ENCODE results near the gene TRAPPC10.

The TRAPPC10 gene

DNA sequence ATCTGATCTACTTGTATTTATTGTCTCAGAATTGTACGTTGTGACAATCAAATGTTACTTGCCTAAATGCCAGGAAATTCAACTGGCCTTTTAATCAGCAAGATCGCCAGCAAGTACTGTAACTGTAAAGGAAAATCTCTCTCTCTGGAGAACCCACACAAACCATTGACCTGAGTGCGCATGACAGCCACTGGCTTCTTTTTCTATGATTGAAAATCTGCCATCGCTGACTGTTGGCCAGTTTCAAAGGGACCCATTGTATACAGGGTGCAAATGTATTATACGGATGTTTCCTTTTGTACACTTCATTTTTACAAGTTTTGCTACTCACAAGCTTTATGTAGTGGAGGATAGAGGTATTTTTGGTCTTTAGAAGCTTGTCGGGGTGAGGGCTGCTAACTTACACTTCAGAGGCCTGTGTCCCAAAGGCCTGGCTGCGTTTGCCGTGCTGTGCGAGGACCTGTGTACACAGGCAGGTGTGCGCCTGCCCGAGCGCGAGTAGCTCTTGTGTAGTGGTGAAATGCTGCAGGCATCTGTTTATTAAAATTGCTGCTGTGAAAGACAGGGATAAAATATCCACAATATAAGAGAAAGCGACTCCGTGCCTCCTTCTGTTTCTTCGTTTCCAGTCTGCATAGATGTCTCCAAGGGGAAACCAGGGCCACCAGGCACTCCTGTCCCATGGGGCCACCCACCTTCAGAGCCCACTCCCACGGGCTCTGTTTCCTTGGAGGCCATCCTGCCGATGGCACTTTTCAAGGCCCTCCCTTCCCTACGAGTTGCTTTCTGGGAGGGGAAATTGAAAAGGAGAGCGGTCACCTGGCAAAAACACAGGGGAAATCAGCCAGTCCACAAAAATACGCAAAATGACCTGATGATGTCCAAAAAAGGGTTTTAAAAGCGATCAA, 25.3 kb upstream of the TRAPPC10 start:
- no peak overlapping the region for H2AFZ ChIP-seq (ENCODE audit: low read depth, low read length)
- no peak overlapping the region for H3K27ac ChIP-seq (ENCODE audit: low read length)
- H3K9me3 ChIP-seq (ENCODE audit: insufficient read depth, low read length), result no peaks in the 10 kb centered on the region
- peaks cover 4% of the 10 kb centered on the region for H3K36me3 ChIP-seq (replicated peaks; ENCODE audit: low read depth, low read length)
- H4K20me1 ChIP-seq (ENCODE audit: insufficient read depth, low read length), result no peaks in the 10 kb centered on the region
- no peaks in the 10 kb centered on the region for H3K79me2 ChIP-seq (ENCODE audit: low read length)
- no peak overlapping the region for H3K9ac ChIP-seq (ENCODE audit: low read length)
- H3K4me2 ChIP-seq (ENCODE audit: low read length), result no peak overlapping the region
- TF ChIP-seq, protein P1, sequence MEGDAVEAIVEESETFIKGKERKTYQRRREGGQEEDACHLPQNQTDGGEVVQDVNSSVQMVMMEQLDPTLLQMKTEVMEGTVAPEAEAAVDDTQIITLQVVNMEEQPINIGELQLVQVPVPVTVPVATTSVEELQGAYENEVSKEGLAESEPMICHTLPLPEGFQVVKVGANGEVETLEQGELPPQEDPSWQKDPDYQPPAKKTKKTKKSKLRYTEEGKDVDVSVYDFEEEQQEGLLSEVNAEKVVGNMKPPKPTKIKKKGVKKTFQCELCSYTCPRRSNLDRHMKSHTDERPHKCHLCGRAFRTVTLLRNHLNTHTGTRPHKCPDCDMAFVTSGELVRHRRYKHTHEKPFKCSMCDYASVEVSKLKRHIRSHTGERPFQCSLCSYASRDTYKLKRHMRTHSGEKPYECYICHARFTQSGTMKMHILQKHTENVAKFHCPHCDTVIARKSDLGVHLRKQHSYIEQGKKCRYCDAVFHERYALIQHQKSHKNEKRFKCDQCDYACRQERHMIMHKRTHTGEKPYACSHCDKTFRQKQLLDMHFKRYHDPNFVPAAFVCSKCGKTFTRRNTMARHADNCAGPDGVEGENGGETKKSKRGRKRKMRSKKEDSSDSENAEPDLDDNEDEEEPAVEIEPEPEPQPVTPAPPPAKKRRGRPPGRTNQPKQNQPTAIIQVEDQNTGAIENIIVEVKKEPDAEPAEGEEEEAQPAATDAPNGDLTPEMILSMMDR (IDR thresholded peaks at IDR 0.05; ENCODE audit: low read depth, low read length), result no peak
- TF ChIP-seq EZH2phosphoT487 (IDR thresholded peaks at IDR 0.05; ENCODE audit: low read depth), result no peak
- H3K27me3 ChIP-seq (ENCODE audit: low read depth, low read length), result no peaks in the 10 kb centered on the region
- no peaks in the 10 kb centered on the region for H3K4me1 ChIP-seq (ENCODE audit: low read length)
- H3K4me3 ChIP-seq (ENCODE audit: low read length), result no peak overlapping the region

DNA sequence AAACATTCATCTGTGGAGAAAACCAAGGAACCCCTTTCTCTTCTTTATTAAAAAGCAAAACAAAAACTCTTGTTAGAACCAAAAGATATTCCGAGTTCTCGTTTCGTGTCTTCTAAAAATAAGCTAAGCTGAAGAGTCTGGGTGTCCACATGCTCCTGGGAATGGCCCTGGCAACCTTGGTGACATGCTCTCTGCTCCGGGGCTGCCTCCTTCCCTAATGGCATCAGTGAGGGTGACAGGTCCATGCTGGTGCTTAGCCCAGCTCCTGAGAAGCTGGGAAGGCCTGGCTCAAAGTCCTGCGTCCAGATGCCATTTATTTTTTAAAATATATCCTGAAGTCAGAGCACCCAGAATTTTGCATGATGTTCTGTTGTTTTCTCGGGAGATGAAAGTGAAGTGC, 24.6 kb upstream of the TRAPPC10 start:
- no peak overlapping the region for H3K9ac ChIP-seq (ENCODE audit: low read length)
- H3K4me1 ChIP-seq (ENCODE audit: low read length), result no peaks in the 10 kb centered on the region
- H3K36me3 ChIP-seq (replicated peaks; ENCODE audit: low read depth, low read length), result no peaks in the 10 kb centered on the region
- H2AFZ ChIP-seq (ENCODE audit: low read depth, low read length), result no peak overlapping the region
- no peak overlapping the region for H3K4me3 ChIP-seq (ENCODE audit: low read length)
- no peaks in the 10 kb centered on the region for H3K79me2 ChIP-seq (ENCODE audit: low read length)
- TF ChIP-seq EZH2phosphoT487 (IDR thresholded peaks at IDR 0.05; ENCODE audit: low read depth), result no peak
- TF ChIP-seq, protein P1 (IDR thresholded peaks at IDR 0.05; ENCODE audit: low read depth, low read length), result no peak
- no peak overlapping the region for H3K27ac ChIP-seq (ENCODE audit: low read length)
- H4K20me1 ChIP-seq (ENCODE audit: insufficient read depth, low read length), result no peaks in the 10 kb centered on the region
- no peaks in the 10 kb centered on the region for H3K9me3 ChIP-seq (ENCODE audit: insufficient read depth, low read length)
- H3K4me2 ChIP-seq (ENCODE audit: low read length), result no peak overlapping the region
- no peaks in the 10 kb centered on the region for H3K27me3 ChIP-seq (ENCODE audit: low read depth, low read length)

DNA sequence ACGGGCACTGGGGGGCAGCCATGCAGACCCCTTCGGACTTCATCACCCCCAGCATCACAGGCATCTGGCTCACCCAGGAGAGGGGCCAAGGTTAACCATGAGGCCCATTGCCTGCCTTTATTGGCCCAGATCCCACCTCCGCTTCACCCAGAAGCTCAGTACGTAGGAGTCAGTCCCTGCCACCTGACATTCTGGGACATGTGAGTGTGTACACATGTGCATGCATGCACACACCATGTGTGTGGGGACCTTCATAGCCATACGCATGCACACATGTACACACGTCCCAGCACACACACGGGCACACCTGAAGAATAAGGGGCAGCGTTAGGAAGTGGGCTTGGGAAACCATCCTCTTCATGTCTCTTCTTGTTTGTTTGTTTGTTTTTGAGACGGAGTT, 24.1 kb upstream of the TRAPPC10 start:
- Histone ChIP-seq H3K27me3 (ENCODE audit: low read depth, low read length) (no peaks in the 10 kb centered on the region), H3K4me2 (ENCODE audit: low read length) (no peak overlapping the region), H3K4me1 (ENCODE audit: low read length) (no peaks in the 10 kb centered on the region), H4K20me1 (ENCODE audit: insufficient read depth, low read length) (no peaks in the 10 kb centered on the region), H3K79me2 (ENCODE audit: low read length) (no peaks in the 10 kb centered on the region), H3K27ac (ENCODE audit: low read length) (no peak overlapping the region), H2AFZ (ENCODE audit: low read depth, low read length) (no peak overlapping the region), H3K36me3 (replicated peaks; ENCODE audit: low read depth, low read length) (no peaks in the 10 kb centered on the region), H3K9ac (ENCODE audit: low read length) (no peak overlapping the region), H3K9me3 (ENCODE audit: insufficient read depth, low read length) (no peaks in the 10 kb centered on the region), H3K4me3 (ENCODE audit: low read length) (no peak overlapping the region)
- TF ChIP-seq, protein P1 (IDR thresholded peaks at IDR 0.05; ENCODE audit: low read depth, low read length), result no peak
- TF ChIP-seq EZH2phosphoT487 (IDR thresholded peaks at IDR 0.05; ENCODE audit: low read depth), result no peak

DNA sequence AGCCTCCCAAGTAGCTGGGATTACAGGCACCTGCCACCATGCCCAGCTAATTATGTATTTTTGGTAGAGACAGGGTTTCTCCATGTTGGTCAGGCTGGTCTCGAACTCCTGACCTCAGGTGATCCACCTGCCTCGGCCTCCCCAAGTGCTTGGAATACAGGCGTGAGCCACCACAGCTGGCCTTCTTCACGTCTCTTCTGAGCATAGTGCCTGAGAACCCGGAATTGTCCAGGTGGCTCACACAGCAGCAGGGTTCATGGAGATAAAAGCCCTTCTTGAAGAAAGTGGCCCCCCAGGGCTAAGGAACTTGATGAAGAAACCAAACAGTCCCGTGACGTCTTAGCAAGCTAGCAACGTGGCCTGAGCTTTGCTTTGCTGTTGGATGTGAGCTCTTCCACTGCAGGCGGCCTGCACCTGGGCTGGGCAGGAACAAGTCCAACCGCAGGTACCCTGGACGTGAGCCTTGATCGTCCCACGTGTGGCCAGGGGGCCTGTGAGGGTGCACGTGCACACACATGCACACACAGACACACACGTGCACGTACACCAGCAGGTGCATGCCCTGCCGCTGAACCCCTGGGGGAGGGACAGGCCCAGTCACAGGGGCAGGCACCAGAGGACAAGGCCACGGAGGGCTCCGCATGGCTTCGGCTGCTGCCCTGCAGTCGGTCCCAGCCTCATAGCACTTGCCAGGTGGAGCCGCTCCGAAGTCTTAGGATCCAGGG, 23.4 kb upstream of the TRAPPC10 start:
- Histone ChIP-seq H3K27ac (ENCODE audit: low read length) (no peak overlapping the region), H3K36me3 (replicated peaks; ENCODE audit: low read depth, low read length) (no peaks in the 10 kb centered on the region), H3K9ac (ENCODE audit: low read length) (no peak overlapping the region), H3K4me3 (ENCODE audit: low read length) (no peak overlapping the region), H3K9me3 (ENCODE audit: insufficient read depth, low read length) (no peaks in the 10 kb centered on the region), H2AFZ (ENCODE audit: low read depth, low read length) (no peak overlapping the region), H3K27me3 (ENCODE audit: low read depth, low read length) (no peaks in the 10 kb centered on the region), H3K4me2 (ENCODE audit: low read length) (no peak overlapping the region), H3K4me1 (ENCODE audit: low read length) (no peaks in the 10 kb centered on the region), H4K20me1 (ENCODE audit: insufficient read depth, low read length) (no peaks in the 10 kb centered on the region), H3K79me2 (ENCODE audit: low read length) (no peaks in the 10 kb centered on the region)
- no peak for TF ChIP-seq EZH2phosphoT487 (IDR thresholded peaks at IDR 0.05; ENCODE audit: low read depth)
- TF ChIP-seq, protein P1 (IDR thresholded peaks at IDR 0.05; ENCODE audit: low read depth, low read length), result no peak

All from OCI-LY3 (cell line).